ENCODE data around the gene PRKCQ. TPM values are rescaled to one million over a fixed set of nuclear protein-coding genes. Genes with fewer than 3 reads are reported as not detected.
A peak's percentile ranks its signal among the peaks of the same experiment; 100 is the strongest.
"Not testable (repeated sequence)": the region's sequence is repeated elsewhere in the genome, so short reads cannot be mapped to it uniquely, and the experiment has no call there.

The PRKCQ gene
- total RNA-seq, 1 donor from 2014 or later: 0.16 TPM

- DNase-seq (ENCODE audit: missing footprints) (no peak), ATAC-seq (peak; percentile 55)
- intact Hi-C loops (cut with DNase I): no loop called here
These were observed 193.7 kb downstream of the PRKCQ start for GRCh38 chr10:6386346-6386745.

GRCh38 chr10:6385665-6386064, 194.4 kb downstream of the PRKCQ start:
- no peak for ATAC-seq

DNA sequence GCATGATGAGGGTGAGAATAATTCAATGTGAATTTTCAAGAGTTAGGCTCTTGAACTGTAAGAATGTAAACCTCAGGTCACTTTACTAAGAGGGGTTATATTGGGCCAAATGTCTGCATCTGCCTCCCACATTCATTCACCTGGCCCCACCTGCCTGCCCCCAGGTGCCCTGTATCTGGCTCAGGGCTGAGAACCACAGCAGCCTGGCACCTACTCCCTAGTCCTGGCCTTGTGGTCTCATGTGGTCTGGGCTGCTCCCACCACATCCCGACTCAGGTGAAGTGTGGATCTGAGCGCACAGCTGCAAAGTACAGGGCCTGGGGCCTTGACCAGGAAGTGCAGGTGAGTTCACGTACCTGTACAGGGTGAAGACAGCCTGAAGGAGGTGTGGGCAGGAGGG, 195.2 kb downstream of the PRKCQ start:
- no peak for DNase-seq (ENCODE audit: missing footprints)
- no peak for ATAC-seq
- intact Hi-C loops (cut with DNase I): no loop called here

More at GRCh38 chr10:6385665-6386064, 194.4 kb downstream of the PRKCQ start:
- DNase-seq (ENCODE audit: missing footprints): no peak
- intact Hi-C loops (cut with DNase I): no loop called here

- intact Hi-C loops (cut with DNase I): no loop called here
- ATAC-seq (no peak), DNase-seq (ENCODE audit: missing footprints) (no peak)
These were observed 196.0 kb downstream of the PRKCQ start for GRCh38 chr10:6384031-6384430.

- intact Hi-C loops (cut with DNase I): no loop called here
- ATAC-seq (no peak), DNase-seq (ENCODE audit: missing footprints) (no peak)
These were observed 196.8 kb downstream of the PRKCQ start for GRCh38 chr10:6383096-6383812.

GRCh38 chr10:6382081-6382480, 198.0 kb downstream of the PRKCQ start:
- ATAC-seq: peak; percentile 44
- DNase-seq (ENCODE audit: missing footprints): no peak
- intact Hi-C loops (cut with DNase I): no loop called here

GRCh38 chr10:6380478-6380877, 199.6 kb downstream of the PRKCQ start:
- intact Hi-C loops (cut with DNase I); ATAC-seq; DNase-seq (ENCODE audit: missing footprints): not testable (repeated sequence)

DNA sequence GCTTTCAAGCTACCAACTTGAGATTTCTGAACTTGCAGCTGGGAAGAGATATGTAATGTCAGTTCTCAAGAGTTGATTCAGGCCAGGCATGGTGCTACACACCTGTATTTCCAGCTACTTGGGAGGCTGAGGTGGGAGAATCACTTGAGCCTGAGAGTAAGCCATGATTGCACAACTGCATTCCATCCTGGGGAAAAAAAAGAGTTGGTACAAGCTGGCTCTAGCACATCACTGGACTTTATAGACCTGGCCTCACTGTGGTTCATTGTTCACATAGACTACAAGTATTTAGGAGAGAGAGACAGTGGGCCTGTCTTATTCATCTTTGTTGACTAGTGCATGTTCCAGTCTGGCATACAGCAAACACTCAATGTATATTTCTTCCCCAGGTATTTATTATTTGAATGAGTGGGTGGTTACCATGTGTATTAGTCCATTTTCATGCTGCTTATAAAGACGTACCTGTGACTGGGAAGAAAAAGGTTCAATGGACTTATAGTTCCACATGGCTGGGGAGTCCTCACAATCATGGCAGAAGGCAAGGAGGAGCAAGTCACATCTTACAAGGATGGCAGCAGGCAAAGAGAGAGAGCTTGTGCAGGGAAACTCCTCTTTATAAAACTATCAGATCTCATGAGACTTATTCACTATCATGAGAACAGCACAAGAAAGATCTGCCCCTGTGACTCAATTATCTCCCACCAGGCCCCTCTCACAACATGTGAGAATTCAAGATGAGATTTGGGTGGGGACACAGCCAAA, 200.9 kb downstream of the PRKCQ start:
- no peak for DNase-seq (ENCODE audit: missing footprints)
- ATAC-seq: no peak
- intact Hi-C loops (cut with DNase I): no loop called here
